Measurements from ENCODE around the gene POLDIP3. TPM values are rescaled to one million over a fixed set of nuclear protein-coding genes. Genes with fewer than 3 reads are reported as not detected.
A peak's percentile ranks its signal among the peaks of the same experiment; 100 is the strongest.

The POLDIP3 gene
- total and polyA plus RNA-seq, 2 experiments from 2014 or later = 31.4 to 40.3 TPM

DNA sequence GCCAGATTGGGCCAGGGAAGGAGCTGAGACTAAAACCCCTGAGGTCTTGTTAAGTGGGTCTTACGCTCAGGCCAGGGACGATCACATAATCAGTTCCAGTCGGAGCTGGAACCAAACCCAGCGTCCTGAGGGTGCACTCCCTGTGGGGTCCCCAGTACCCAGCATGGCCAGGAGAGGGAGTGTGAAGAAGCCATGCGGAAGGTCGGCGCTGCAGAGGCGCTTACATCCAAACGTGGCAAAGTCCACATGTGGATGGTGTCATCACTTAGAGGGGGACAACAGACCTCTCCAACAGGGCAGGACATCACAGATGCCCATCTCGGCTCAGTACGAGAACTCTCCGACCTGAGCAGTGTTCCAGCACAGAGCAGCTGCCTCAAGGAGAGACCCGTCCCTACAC lies 17.4 kb upstream of the POLDIP3 start:
- peaks cover 4% of the 10 kb centered on the region for H3K36me3 ChIP-seq (replicated peaks; ENCODE audit: insufficient read depth, low read depth)
- H3K9me3 ChIP-seq (ENCODE audit: low read depth) = no peaks in the 10 kb centered on the region
- no peaks in the 10 kb centered on the region for H3K9me2 ChIP-seq (replicated peaks; ENCODE audit: insufficient read depth)
- no peak for DNase-seq (ENCODE audit: low spot score)
- no peak overlapping the region for H3K27ac ChIP-seq
- TF ChIP-seq EZH2 (IDR thresholded peaks at IDR 0.05; ENCODE audit: borderline replicate concordance) (no peak), EZH2phosphoT487 (IDR thresholded peaks at IDR 0.05; ENCODE audit: low read depth, severe bottlenecking, unreplicated experiment) (no peak)
- TF ChIP-seq, protein P1, sequence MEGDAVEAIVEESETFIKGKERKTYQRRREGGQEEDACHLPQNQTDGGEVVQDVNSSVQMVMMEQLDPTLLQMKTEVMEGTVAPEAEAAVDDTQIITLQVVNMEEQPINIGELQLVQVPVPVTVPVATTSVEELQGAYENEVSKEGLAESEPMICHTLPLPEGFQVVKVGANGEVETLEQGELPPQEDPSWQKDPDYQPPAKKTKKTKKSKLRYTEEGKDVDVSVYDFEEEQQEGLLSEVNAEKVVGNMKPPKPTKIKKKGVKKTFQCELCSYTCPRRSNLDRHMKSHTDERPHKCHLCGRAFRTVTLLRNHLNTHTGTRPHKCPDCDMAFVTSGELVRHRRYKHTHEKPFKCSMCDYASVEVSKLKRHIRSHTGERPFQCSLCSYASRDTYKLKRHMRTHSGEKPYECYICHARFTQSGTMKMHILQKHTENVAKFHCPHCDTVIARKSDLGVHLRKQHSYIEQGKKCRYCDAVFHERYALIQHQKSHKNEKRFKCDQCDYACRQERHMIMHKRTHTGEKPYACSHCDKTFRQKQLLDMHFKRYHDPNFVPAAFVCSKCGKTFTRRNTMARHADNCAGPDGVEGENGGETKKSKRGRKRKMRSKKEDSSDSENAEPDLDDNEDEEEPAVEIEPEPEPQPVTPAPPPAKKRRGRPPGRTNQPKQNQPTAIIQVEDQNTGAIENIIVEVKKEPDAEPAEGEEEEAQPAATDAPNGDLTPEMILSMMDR (IDR thresholded peaks at IDR 0.05; ENCODE audit: poor library complexity) = peak; percentile 31
- H3K4me1 ChIP-seq (ENCODE audit: insufficient read depth) = no peaks in the 10 kb centered on the region
- peaks cover 17% of the 10 kb centered on the region for H3K79me2 ChIP-seq
- no peak overlapping the region for H2AFZ ChIP-seq
- no peak overlapping the region for H3K4me2 ChIP-seq
- H3K27me3 ChIP-seq = no peaks in the 10 kb centered on the region
- 88% methylated on average over 13 of the region's 13 CpGs for WGBS (ENCODE audit: low lambda C conversion rate, missing lambda C conversion rate)
- peaks cover 14% of the 10 kb centered on the region for H4K20me1 ChIP-seq (ENCODE audit: insufficient read depth, poor library complexity, severe bottlenecking)
- no peak overlapping the region for H3K4me3 ChIP-seq

- no peak for DNase-seq (ENCODE audit: low spot score)
- Histone ChIP-seq H3K4me2 (no peak overlapping the region), H3K27me3 (no peaks in the 10 kb centered on the region), H3K79me2 (peaks cover 8% of the 10 kb centered on the region), H3K36me3 (replicated peaks; ENCODE audit: insufficient read depth, low read depth) (peaks cover 4% of the 10 kb centered on the region), H4K20me1 (ENCODE audit: insufficient read depth, poor library complexity, severe bottlenecking) (peaks cover 9% of the 10 kb centered on the region), H3K27ac (no peak overlapping the region), H2AFZ (no peak overlapping the region), H3K9me3 (ENCODE audit: low read depth) (no peaks in the 10 kb centered on the region), H3K4me1 (ENCODE audit: insufficient read depth) (no peaks in the 10 kb centered on the region), H3K4me3 (no peak overlapping the region), H3K9me2 (replicated peaks; ENCODE audit: insufficient read depth) (no peaks in the 10 kb centered on the region)
- WGBS (ENCODE audit: low lambda C conversion rate, missing lambda C conversion rate) = 95% methylated on average over 21 of the region's 28 CpGs
- no peak for TF ChIP-seq EZH2 (IDR thresholded peaks at IDR 0.05; ENCODE audit: borderline replicate concordance)
- TF ChIP-seq, protein P1 (IDR thresholded peaks at IDR 0.05; ENCODE audit: poor library complexity) = no peak
- no peak for TF ChIP-seq EZH2phosphoT487 (IDR thresholded peaks at IDR 0.05; ENCODE audit: low read depth, severe bottlenecking, unreplicated experiment)
These were observed 16.4 kb upstream of the POLDIP3 start for GRCh38 chr22:42630901-42631602.

GRCh38 chr22:42630211-42630610 lies 15.5 kb upstream of the POLDIP3 start:
- no peak overlapping the region for H2AFZ ChIP-seq
- no peak overlapping the region for H3K4me2 ChIP-seq
- H3K27ac ChIP-seq = no peak overlapping the region
- H3K36me3 ChIP-seq (replicated peaks; ENCODE audit: insufficient read depth, low read depth) = peaks cover 4% of the 10 kb centered on the region
- H3K27me3 ChIP-seq = no peaks in the 10 kb centered on the region
- no peaks in the 10 kb centered on the region for H3K9me3 ChIP-seq (ENCODE audit: low read depth)
- WGBS (ENCODE audit: low lambda C conversion rate, missing lambda C conversion rate) = 97% methylated on average over 18 of the region's 18 CpGs
- DNase-seq (ENCODE audit: low spot score) = no peak
- no peak overlapping the region for H3K4me3 ChIP-seq
- no peaks in the 10 kb centered on the region for H3K9me2 ChIP-seq (replicated peaks; ENCODE audit: insufficient read depth)
- TF ChIP-seq, protein P1 (IDR thresholded peaks at IDR 0.05; ENCODE audit: poor library complexity) = no peak
- TF ChIP-seq EZH2 (IDR thresholded peaks at IDR 0.05; ENCODE audit: borderline replicate concordance) (no peak), EZH2phosphoT487 (IDR thresholded peaks at IDR 0.05; ENCODE audit: low read depth, severe bottlenecking, unreplicated experiment) (no peak)
- H3K79me2 ChIP-seq = peaks cover under 1% of the 10 kb centered on the region
- H4K20me1 ChIP-seq (ENCODE audit: insufficient read depth, poor library complexity, severe bottlenecking) = peaks cover 9% of the 10 kb centered on the region
- no peaks in the 10 kb centered on the region for H3K4me1 ChIP-seq (ENCODE audit: insufficient read depth)

Data from hepatocyte (in vitro differentiated cells).